OCI-LY1 (cell line): ENCODE measurements around the gene EEPD1.

ENCODE experiments used
- CTCF ChIP-seq: fragments of 200-600 bp; sonication (generic), shearing (Covaris generic); IDR thresholded peaks from 2 replicates; pipeline ENCODE4 v1.5.1; 2017; ENCODE audit warnings: mild to moderate bottlenecking, antibody characterized with exemption, low read length, moderate library complexity, mixed read lengths
- EZH2 ChIP-seq: fragments of 200-600 bp; sonication (generic), shearing (Covaris generic); IDR thresholded peaks from 2 replicates; pipeline ENCODE4 v1.8.0; 2017; ENCODE audit warnings: borderline replicate concordance, mixed run types, mild to moderate bottlenecking, antibody characterized with exemption, low read length, moderate library complexity, mixed read lengths

GRCh38 chr7:36114355-36114754 is 38.7 kb upstream of the EEPD1 start:
- no peak for TF ChIP-seq EZH2
- TF ChIP-seq CTCF = no peak
